Bone marrow (tissue), 2 donors: ENCODE data around the gene TCAP.

Source experiments
- DNase-seq, 2 donors: peaks; one replicate each; lab custom pipeline; 2025; lab: John Stamatoyannopoulos, UW

Gene TCAP

GRCh38 chr17:39629494-39629880, 35.7 kb upstream of the TCAP start:
- no peak for DNase-seq

GRCh38 chr17:39629898-39630297, 35.3 kb upstream of the TCAP start:
- DNase-seq = no peak

GRCh38 chr17:39631403-39631802, 33.7 kb upstream of the TCAP start:
- no peak for DNase-seq

- DNase-seq = no peak
Measured at GRCh38 chr17:39632153-39632941, 32.8 kb upstream of the TCAP start.

- DNase-seq = no peak
Measured at GRCh38 chr17:39633570-39634183, 31.5 kb upstream of the TCAP start.

- no peak for DNase-seq
Measured at GRCh38 chr17:39634384-39634871, 30.7 kb upstream of the TCAP start.

- DNase-seq = no peak
Measured at GRCh38 chr17:39635614-39636176, 29.5 kb upstream of the TCAP start.

- DNase-seq = no peak
Measured at GRCh38 chr17:39636587-39636926, 28.6 kb upstream of the TCAP start.

- DNase-seq = peak; percentile 34 to 77
Measured at GRCh38 chr17:39636927-39637736, 28.0 kb upstream of the TCAP start, which contains the start of gene STARD3. Gene STARD3, plus strand, starts transcription at chr17:39637144. Its CDS starts 16,388 bp downstream, at chr17:39653532.

GRCh38 chr17:39638317-39638716, 26.8 kb upstream of the TCAP start:
- DNase-seq = no peak

- no peak for DNase-seq
Measured at GRCh38 chr17:39639043-39639442, 26.1 kb upstream of the TCAP start.

GRCh38 chr17:39639566-39640458, 25.3 kb upstream of the TCAP start:
- no peak for DNase-seq

GRCh38 chr17:39640591-39641031, 24.5 kb upstream of the TCAP start:
- DNase-seq = no peak

GRCh38 chr17:39641097-39641496, 24.1 kb upstream of the TCAP start:
- DNase-seq = no peak

GRCh38 chr17:39641883-39642282, 23.3 kb upstream of the TCAP start:
- DNase-seq = no peak

GRCh38 chr17:39642291-39643074, 22.7 kb upstream of the TCAP start:
- no peak for DNase-seq

GRCh38 chr17:39643271-39643670, 21.9 kb upstream of the TCAP start:
- peak in 1 of 2 donors; percentile 12 for DNase-seq

GRCh38 chr17:39647256-39647655, 17.9 kb upstream of the TCAP start:
- no peak for DNase-seq

GRCh38 chr17:39648616-39649366, 16.4 kb upstream of the TCAP start:
- DNase-seq = no peak

- DNase-seq = no peak
Measured at GRCh38 chr17:39650121-39650579, 15.0 kb upstream of the TCAP start.
